HG03060 (cell line): ENCODE data around the gene IL1RAP.

Experiments used
- ATAC-seq: cut with Tn5 transposase; IDR thresholded peaks from one replicate; pipeline ENCODE4 v1.9.1; 2021; ENCODE audit warnings: low read depth, moderate number of reproducible peaks; ENCODE audit not compliant: unreplicated experiment

The IL1RAP gene

GRCh38 chr3:190538288-190538687 lies 24.4 kb downstream of the IL1RAP start:
- ATAC-seq = no peak

- ATAC-seq = no peak
Measured at GRCh38 chr3:190539526-190539925, 25.6 kb downstream of the IL1RAP start.

- no peak for ATAC-seq
Measured at GRCh38 chr3:190541008-190541407, 27.1 kb downstream of the IL1RAP start.

- ATAC-seq = no peak
Measured at GRCh38 chr3:190541560-190541959, 27.7 kb downstream of the IL1RAP start.

- no peak for ATAC-seq
Measured at GRCh38 chr3:190542846-190543245, 29.0 kb downstream of the IL1RAP start.

- ATAC-seq = no peak
Measured at GRCh38 chr3:190543671-190544070, 29.8 kb downstream of the IL1RAP start.

- no peak for ATAC-seq
Measured at GRCh38 chr3:190545191-190545590, 31.3 kb downstream of the IL1RAP start.

GRCh38 chr3:190546881-190547510 lies 33.1 kb downstream of the IL1RAP start:
- ATAC-seq = no peak

- no peak for ATAC-seq
Measured at GRCh38 chr3:190548031-190548656, 34.3 kb downstream of the IL1RAP start.

GRCh38 chr3:190552021-190552420 lies 38.1 kb downstream of the IL1RAP start:
- no peak for ATAC-seq

- no peak for ATAC-seq
Measured at GRCh38 chr3:190552969-190553759, 39.3 kb downstream of the IL1RAP start.

- ATAC-seq = no peak
Measured at GRCh38 chr3:190554197-190554596, 40.3 kb downstream of the IL1RAP start.

GRCh38 chr3:190556351-190556750 lies 42.5 kb downstream of the IL1RAP start:
- no peak for ATAC-seq

GRCh38 chr3:190557296-190557695 lies 43.4 kb downstream of the IL1RAP start:
- ATAC-seq = no peak

GRCh38 chr3:190558316-190558715 lies 44.4 kb downstream of the IL1RAP start:
- no peak for ATAC-seq

GRCh38 chr3:190558796-190559195 lies 44.9 kb downstream of the IL1RAP start:
- no peak for ATAC-seq

GRCh38 chr3:190560013-190560895 lies 46.4 kb downstream of the IL1RAP start:
- ATAC-seq = no peak

GRCh38 chr3:190562866-190563510 lies 49.1 kb downstream of the IL1RAP start:
- ATAC-seq = no peak

- ATAC-seq = no peak
Measured at GRCh38 chr3:190564175-190564574, 50.3 kb downstream of the IL1RAP start.
